AG10803 (cell line): ENCODE measurements around the gene APBB2.

Experiments used
- DNase-seq: peaks from one replicate; pipeline ENCODE4 v3.0.0; 2010; ENCODE audit warnings: low read depth
- H3K4me3 ChIP-seq: 2 replicates; pipeline ENCODE4 v1.5.1; 2011; ENCODE audit warnings: mild to moderate bottlenecking, low read length, control low read depth
- TF ChIP-seq, protein P1 (sequence below): conservative IDR thresholded peaks from 2 replicates; pipeline ENCODE4 v1.5.1; 2011; ENCODE audit warnings: mild to moderate bottlenecking, low read length, control low read depth, inconsistent platforms

Gene APBB2

DNA sequence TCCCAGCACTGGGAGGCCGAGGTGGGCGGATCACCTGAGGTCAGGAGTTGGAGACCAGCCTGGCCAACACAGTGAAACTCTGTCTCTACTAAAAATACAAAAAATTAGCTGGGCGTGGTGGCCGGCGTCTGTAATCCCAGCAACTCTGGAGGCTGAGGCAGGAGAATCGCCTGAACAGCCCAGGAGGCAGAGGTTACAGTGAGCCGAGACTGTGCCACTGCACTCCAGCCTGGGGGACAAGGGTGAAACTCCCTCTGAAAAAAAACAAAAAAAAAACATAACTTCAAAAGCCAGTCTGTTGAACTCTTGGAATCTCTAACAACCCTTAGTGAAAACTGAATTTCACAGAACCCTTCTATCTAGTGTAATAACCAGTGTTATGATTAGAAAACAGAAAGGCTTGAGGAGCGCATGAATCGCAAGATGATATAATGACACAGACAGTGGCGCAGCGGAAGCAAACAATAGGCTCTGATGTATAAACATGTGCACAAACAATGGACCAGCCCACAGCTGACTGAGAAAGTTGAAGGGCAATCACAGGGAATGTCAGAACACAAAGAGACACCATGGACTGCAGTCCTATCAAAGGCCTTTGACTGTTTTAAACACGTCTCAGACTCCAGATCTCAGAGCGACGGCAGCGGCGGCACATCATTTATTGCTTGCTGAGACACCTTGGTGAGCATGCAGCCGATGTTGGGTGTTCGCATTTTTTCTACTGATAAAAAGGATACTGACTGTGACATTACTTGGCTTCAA is 383.0 kb downstream of the APBB2 start:
- TF ChIP-seq, protein P1, sequence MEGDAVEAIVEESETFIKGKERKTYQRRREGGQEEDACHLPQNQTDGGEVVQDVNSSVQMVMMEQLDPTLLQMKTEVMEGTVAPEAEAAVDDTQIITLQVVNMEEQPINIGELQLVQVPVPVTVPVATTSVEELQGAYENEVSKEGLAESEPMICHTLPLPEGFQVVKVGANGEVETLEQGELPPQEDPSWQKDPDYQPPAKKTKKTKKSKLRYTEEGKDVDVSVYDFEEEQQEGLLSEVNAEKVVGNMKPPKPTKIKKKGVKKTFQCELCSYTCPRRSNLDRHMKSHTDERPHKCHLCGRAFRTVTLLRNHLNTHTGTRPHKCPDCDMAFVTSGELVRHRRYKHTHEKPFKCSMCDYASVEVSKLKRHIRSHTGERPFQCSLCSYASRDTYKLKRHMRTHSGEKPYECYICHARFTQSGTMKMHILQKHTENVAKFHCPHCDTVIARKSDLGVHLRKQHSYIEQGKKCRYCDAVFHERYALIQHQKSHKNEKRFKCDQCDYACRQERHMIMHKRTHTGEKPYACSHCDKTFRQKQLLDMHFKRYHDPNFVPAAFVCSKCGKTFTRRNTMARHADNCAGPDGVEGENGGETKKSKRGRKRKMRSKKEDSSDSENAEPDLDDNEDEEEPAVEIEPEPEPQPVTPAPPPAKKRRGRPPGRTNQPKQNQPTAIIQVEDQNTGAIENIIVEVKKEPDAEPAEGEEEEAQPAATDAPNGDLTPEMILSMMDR: no peak
- no peak overlapping the region for H3K4me3 ChIP-seq
- DNase-seq: no peak

DNA sequence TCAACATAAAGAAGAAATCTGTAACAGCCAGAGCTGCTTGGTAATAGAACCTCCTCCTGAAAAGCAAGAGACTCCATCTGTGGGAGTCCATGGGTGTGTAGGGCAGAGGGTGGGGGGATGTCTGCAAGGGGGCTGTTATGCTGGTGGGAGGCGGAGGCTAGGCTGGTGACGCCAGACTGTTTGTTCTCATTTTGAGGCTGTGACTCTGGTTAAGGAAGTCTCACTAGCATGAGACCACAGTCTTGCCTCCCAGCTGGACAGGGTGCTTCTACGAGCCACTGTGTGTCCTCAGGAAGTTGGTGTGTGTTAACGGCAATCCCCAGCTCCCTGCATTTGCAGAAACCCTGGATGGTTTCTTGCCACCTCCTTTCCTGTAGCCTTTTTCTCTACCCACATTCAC is 384.8 kb downstream of the APBB2 start:
- no peak overlapping the region for H3K4me3 ChIP-seq
- TF ChIP-seq, protein P1: no peak
- no peak for DNase-seq

DNA sequence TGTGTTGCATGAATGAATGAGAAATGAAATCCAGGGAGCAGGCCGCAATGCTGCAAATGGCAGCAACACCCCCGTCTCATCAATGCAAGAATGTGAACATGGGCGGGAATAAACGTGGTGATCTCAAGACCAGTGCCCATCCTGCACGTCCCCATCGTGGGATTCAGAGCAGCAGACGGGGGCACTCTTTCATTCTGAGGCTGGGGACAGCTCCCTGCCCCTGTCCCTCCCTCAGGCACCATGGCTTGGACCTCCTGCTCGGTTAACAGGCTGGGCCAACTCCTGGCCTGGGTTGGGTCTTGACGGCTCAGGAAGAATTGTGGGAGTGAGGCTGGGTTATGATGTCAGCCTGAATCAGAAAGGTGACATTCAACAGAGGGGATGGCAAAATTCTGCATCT is 385.7 kb downstream of the APBB2 start:
- DNase-seq: no peak
- H3K4me3 ChIP-seq: no peak overlapping the region
- TF ChIP-seq, protein P1: no peak

DNA sequence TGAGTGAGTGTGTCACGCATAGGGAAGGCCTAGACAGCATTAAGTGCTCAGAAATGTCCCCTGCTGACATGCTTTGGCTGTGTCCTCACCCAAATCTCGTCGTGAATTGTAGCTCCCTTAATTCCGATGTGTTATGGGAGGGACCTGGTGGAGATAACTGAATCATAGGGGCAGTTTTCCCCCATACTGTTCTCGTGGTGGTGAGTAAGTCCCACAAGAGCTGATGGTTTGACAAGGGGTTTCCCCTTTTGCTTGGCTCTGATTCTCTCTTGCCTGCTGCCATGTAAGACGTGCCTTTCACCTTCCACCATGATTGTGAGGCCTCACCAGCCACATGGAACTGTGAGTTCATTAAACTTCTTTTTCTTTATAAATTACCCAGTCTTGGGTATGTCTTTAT is 386.6 kb downstream of the APBB2 start:
- DNase-seq: no peak
- TF ChIP-seq, protein P1: no peak
- H3K4me3 ChIP-seq: no peak overlapping the region

DNA sequence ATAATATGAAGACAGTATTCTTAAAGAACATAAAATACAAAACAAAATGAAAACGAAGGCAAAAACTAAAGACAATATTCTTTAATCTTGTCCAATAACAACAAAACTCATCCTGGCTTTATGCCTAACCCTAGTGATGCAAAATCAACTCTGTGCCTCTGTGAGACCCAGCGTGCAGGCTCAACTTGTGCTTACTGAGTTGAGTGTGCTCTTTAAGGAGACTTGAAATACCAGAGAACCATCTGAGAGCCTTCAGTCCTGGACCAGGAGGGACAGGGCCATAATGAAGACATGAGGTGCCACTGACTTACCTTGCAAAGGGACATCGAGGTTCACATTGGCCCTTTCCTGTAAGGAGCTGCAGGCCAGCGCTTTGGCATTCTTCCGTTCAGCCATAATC is 387.5 kb downstream of the APBB2 start:
- no peak for DNase-seq
- TF ChIP-seq, protein P1: no peak
- no peak overlapping the region for H3K4me3 ChIP-seq

DNA sequence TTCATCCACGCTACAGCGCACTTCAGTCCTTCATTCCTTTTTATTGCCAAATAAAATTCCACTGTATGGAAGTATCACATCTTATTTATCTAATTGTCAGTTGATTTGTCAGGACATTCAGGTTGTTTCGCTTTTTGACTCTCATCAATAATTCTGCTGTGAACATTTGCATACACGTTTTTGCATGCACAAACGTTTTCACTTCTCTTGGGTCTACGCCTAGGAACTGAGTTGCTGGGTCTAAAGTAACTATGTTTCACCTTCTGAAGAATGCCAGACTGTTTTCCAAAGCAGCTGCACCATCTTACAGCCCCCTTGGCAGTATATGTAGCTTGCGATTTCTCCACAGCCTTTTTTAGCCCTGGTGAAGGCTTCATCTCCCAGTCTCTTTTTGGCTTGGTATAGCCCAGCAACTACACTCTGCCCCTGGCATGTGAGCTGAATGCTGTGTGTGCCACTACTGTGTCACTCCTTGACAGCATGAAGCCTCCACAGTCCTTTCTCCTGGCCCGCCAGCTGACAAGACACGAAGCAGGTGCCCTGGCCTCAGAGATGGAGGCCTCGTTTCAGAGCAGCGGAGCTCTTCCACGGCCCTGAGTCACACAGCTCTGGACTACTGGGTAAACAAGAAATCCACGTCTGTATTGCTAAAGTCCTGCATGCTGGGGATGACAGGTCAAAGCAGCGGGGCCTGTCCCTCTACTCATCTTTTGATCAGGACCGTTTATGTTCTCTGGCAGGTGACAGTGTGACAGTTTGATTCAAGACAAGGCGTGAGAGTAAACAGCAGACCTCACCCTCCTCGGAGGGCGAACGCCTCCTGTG is 389.1 kb downstream of the APBB2 start:
- H3K4me3 ChIP-seq: no peak overlapping the region
- TF ChIP-seq, protein P1: no peak
- DNase-seq: no peak
